HG02642 (cell line): ENCODE data around the gene SPN.
"Not testable (repeated sequence)": the region's sequence is repeated elsewhere in the genome, so short reads cannot be mapped to it uniquely, and the experiment has no call there.

Experiments
- ATAC-seq: cut with Tn5 transposase; IDR thresholded peaks from one replicate; pipeline ENCODE4 v1.9.1; 2021; ENCODE audit warnings: mild to moderate bottlenecking; ENCODE audit not compliant: unreplicated experiment, poor library complexity

The SPN gene

GRCh38 chr16:29673501-29673900 is 10.5 kb downstream of the SPN start:
- no peak for ATAC-seq

- no peak for ATAC-seq
Observed at GRCh38 chr16:29674188-29674587, 11.1 kb downstream of the SPN start.

- no peak for ATAC-seq
Observed at GRCh38 chr16:29675811-29676643, 13.0 kb downstream of the SPN start.

- no peak for ATAC-seq
Observed at GRCh38 chr16:29676989-29677785, 14.1 kb downstream of the SPN start.

GRCh38 chr16:29678691-29679267 is 15.7 kb downstream of the SPN start, which contains the start of gene QPRT:
TSS of gene QPRT (plus strand) at chr16:29679180. CDS start at chr16:29679198, 18 bp downstream.
- ATAC-seq: no peak

- ATAC-seq: no peak
Observed at GRCh38 chr16:29680180-29680598, 17.1 kb downstream of the SPN start.

- ATAC-seq: no peak
Observed at GRCh38 chr16:29683543-29684090, 20.6 kb downstream of the SPN start.

- no peak for ATAC-seq
Observed at GRCh38 chr16:29684679-29685078, 21.6 kb downstream of the SPN start.

GRCh38 chr16:29686740-29687332 is 23.8 kb downstream of the SPN start:
- no peak for ATAC-seq

GRCh38 chr16:29687755-29688154 is 24.7 kb downstream of the SPN start:
- no peak for ATAC-seq

GRCh38 chr16:29688172-29688571 is 25.1 kb downstream of the SPN start:
- ATAC-seq: no peak

- not testable (repeated sequence) for ATAC-seq
Observed at GRCh38 chr16:29689490-29690351, 26.7 kb downstream of the SPN start.

- ATAC-seq: not testable (repeated sequence)
Observed at GRCh38 chr16:29692606-29693005, 29.6 kb downstream of the SPN start.

- no peak for ATAC-seq
Observed at GRCh38 chr16:29694384-29695195, 31.5 kb downstream of the SPN start.

GRCh38 chr16:29695675-29696074 is 32.6 kb downstream of the SPN start:
- ATAC-seq: not testable (repeated sequence)

- ATAC-seq: no peak
Observed at GRCh38 chr16:29696881-29697331, 33.9 kb downstream of the SPN start.

- ATAC-seq: no peak
Observed at GRCh38 chr16:29697391-29697790, 34.3 kb downstream of the SPN start.

- no peak for ATAC-seq
Observed at GRCh38 chr16:29698042-29698441, 35.0 kb downstream of the SPN start.
